ENCODE measurements around the gene RASAL1.
A peak's percentile ranks its signal among the peaks of the same experiment; 100 is the strongest.

Gene RASAL1

GRCh38 chr12:113056631-113057488 lies 78.7 kb downstream of the RASAL1 start, which contains the start of gene DTX1:
DTX1 (plus strand) TSS chr12:113056730; CDS start chr12:113058193, 1,463 bp downstream.
- peak; percentile 15 for DNase-seq (ENCODE audit: low read depth)

DNA sequence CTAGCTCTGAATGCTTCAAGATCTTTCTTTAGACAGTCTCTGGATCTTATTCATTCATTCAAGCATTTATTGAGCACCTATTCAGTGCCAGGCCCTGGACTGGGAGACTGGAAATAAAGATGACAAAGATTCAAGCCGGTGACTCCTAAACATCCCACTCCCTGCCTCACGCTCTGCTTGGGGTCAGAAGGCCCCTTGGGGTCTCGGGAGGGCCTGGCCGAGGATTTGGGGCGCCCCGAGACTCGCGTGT lies 79.3 kb downstream of the RASAL1 start:
- DNase-seq (ENCODE audit: low read depth), result no peak

DNA sequence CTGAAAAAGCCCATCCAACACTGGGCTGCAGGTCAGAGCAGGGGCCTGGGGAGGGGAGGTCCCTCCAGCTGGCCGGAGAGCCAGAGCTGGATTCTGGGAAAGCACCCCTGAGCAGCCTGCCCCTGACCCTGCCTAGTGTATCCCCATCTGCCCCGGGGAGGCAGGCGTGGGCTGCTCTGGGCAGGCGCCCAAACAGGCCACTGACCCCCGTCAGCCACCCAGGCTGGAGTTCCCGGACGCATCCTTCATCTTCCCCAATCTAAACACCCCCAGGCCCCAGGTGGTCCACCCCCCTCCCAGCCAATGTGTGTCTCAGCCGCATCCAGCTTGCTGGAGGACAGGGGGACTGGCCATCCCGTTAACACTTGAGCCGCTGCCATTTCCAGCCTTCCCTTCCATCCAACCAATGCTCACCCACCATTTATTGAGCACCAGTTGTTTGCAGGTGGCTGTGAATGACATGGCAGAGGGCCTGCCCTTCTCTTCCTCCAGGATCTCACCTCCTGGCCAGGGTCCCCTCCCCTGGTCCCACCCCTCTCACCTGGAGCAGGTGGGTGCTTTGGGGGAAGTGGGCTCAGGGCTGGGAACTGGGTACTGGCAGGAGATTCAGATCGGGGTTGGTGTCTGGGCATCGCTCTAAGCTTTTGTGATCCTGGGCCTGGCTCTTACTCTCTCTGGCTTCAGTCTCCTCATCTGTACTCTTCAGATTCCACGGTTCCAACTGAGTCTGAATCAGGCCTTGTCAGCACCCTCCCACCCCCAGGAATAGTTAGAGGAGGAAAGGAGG lies 79.8 kb downstream of the RASAL1 start:
- no peak for DNase-seq (ENCODE audit: low read depth)

- no peak for DNase-seq (ENCODE audit: low read depth)
Measured at GRCh38 chr12:113054948-113055486, 80.5 kb downstream of the RASAL1 start.

DNA sequence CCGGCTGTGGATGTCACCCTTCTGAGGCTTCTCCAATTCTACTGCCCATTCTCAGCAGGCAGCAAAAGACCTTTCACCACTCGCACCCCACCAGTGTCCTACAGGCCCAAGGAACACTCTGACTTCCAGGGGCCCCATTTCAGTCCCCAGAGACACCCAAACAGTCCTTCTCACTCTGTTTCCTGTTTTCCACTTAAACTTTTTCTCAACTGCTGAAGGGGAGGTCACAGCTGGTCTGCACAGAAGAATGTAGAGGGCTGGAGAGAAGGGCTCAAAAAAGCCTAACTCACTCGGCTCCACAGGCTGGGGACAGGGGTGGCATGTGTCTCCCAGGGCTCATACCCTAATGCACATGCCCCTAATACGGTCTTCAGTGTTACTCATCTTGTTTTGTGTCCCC lies 83.2 kb downstream of the RASAL1 start:
- DNase-seq (ENCODE audit: low read depth), result no peak

- no peak for DNase-seq (ENCODE audit: low read depth)
Measured at GRCh38 chr12:113051759-113052158, 83.8 kb downstream of the RASAL1 start.

GRCh38 chr12:113050795-113051194 lies 84.8 kb downstream of the RASAL1 start:
- no peak for DNase-seq (ENCODE audit: low read depth)

DNA sequence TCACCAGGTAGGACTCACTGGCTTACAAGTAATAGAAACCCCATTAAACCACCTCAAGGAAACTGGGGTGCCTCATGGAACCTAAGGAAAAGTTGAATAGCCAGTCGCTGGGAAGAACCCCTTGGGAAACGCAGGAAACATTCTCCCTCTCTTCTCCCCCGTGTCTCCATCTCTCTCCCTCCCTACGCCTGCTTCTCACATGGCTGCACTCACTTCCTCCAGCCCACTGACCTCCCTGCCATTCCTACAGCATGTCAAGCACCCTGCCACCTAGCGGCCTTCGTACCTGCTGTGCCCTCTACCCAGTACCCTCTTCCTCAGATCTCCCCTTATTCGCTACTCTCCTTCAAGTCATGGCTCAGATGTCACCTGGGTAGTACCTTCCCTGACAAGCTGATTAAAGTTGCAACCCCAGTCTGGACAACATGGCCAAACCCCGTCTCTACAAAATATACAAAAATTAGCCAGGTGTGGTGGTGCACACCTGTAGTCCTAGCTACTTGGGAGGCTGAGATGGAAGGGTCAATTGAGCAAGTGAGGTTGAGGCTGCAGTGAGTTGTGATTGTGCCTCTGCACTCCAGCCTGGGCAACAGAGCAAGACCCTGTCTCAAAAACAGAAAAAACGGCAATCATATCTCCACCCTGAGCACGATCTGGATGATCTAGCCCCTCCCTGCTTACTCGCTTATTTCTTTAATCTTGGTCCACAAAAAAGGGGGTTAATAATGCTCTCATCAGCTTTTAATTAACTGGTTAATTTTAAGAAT lies 85.4 kb downstream of the RASAL1 start:
- no peak for DNase-seq (ENCODE audit: low read depth)

All from stimulated activated CD8-positive, alpha-beta memory T cell treated with anti-CD3 and anti-CD28 coated beads, Interleukin-4, amount 100 ng/mL, for 24 hours (primary cell).